OCI-LY3 (cell line): ENCODE results near the gene GPR18.

Source experiments
- H2AFZ ChIP-seq: fragments of 200-600, 300-600 bp; shearing (Covaris generic); 2 replicates; pipeline ENCODE4 v1.6.0; 2014; ENCODE audit warnings: antibody characterized with exemption, low read depth, low read length
- H3K27ac ChIP-seq: fragments of 200-600, 300-600 bp; sonication (generic); 2 replicates; pipeline ENCODE4 v1.5.1; 2014; ENCODE audit warnings: mild to moderate bottlenecking, low read length, moderate library complexity, mixed read lengths
- H3K27me3 ChIP-seq: fragments of 200-600, 300-600 bp; sonication (generic); 2 replicates; pipeline ENCODE4 v1.6.1; 2014; ENCODE audit warnings: low read depth, low read length, mixed read lengths
- H3K36me3 ChIP-seq: fragments of 200-600, 300-600 bp; sonication (generic); replicated peaks from 2 replicates; pipeline ENCODE3; 2014; ENCODE audit warnings: low read depth, low read length, mixed read lengths
- H3K4me1 ChIP-seq: fragments of 300-600, 200-600 bp; sonication (generic); 2 replicates; pipeline ENCODE4 v1.6.1; 2014; ENCODE audit warnings: low read length, mixed read lengths
- H3K4me2 ChIP-seq: fragments of 200-600, 300-600 bp; sonication (generic); 2 replicates; pipeline ENCODE4 v1.6.1; 2014; ENCODE audit warnings: low read length, mixed read lengths
- H3K4me3 ChIP-seq: fragments of 300-600, 200-600 bp; sonication (generic); 2 replicates; pipeline ENCODE4 v1.5.1; 2014; ENCODE audit warnings: antibody characterized with exemption, mild to moderate bottlenecking, low read length, moderate library complexity
- H3K79me2 ChIP-seq: fragments of 300-600, 200-600 bp; shearing (Covaris generic); 2 replicates; pipeline ENCODE4 v1.6.1; 2014; ENCODE audit warnings: mild to moderate bottlenecking, low read length, mixed read lengths
- H3K9ac ChIP-seq: fragments of 300-600, 200-600 bp; shearing (Covaris generic); 2 replicates; pipeline ENCODE4 v1.6.0; 2014; ENCODE audit warnings: mild to moderate bottlenecking, low read length, moderate library complexity
- H3K9me3 ChIP-seq: fragments of 200-600, 300-600 bp; shearing (Covaris generic); 2 replicates; pipeline ENCODE4 v1.6.1; 2014; ENCODE audit warnings: low read length, mixed read lengths; ENCODE audit not compliant: insufficient read depth
- H4K20me1 ChIP-seq: fragments of 200-600, 300-600 bp; sonication (generic); 2 replicates; pipeline ENCODE4 v1.6.1; 2016; ENCODE audit warnings: low read length, mixed read lengths; ENCODE audit not compliant: insufficient read depth
- EZH2phosphoT487 ChIP-seq: fragments of 200-600 bp; shearing (Covaris generic); IDR thresholded peaks from 2 replicates; pipeline ENCODE4 v1.6.1; 2018; ENCODE audit warnings: antibody characterized with exemption, mixed run types, low read depth
- TF ChIP-seq, protein P1 (sequence below): fragments of 200-600, 300-600 bp; sonication (generic); IDR thresholded peaks from 2 replicates; pipeline ENCODE4 v1.5.1; 2014; ENCODE audit warnings: antibody characterized with exemption, low read length, low read depth

GPR18 gene

DNA sequence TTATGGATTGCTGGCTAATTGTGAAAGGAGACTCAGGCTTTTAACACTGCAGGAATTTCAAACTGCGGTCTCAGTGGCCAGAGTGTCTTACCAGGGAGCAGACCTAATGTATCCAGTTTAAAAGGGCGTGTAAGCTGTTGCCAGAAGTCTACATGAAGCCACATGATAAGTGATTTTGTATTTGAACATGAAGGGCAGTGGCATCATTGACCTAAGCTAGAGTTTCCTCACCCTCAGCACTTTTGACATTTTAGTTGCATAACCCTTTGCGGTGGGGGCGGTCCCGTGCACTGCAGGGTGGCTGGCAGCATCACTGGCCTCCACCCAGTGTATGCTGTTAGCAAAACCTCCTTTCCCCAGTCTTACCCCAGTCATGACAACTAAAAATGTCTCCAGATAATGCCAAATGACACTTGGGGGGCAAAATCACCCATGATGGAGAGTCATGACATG is 23.7 kb upstream of the GPR18 start:
- no peaks in the 10 kb centered on the region for H3K9me3 ChIP-seq
- peak overlapping the region; percentile 83 for H3K27ac ChIP-seq
- H3K4me3 ChIP-seq = peak overlapping the region; percentile 44
- peaks cover 43% of the 10 kb centered on the region for H3K4me1 ChIP-seq
- H3K9ac ChIP-seq = peak overlapping the region; percentile 17; the same call in 1 of the 2 replicates
- no peak for TF ChIP-seq EZH2phosphoT487
- TF ChIP-seq, protein P1, sequence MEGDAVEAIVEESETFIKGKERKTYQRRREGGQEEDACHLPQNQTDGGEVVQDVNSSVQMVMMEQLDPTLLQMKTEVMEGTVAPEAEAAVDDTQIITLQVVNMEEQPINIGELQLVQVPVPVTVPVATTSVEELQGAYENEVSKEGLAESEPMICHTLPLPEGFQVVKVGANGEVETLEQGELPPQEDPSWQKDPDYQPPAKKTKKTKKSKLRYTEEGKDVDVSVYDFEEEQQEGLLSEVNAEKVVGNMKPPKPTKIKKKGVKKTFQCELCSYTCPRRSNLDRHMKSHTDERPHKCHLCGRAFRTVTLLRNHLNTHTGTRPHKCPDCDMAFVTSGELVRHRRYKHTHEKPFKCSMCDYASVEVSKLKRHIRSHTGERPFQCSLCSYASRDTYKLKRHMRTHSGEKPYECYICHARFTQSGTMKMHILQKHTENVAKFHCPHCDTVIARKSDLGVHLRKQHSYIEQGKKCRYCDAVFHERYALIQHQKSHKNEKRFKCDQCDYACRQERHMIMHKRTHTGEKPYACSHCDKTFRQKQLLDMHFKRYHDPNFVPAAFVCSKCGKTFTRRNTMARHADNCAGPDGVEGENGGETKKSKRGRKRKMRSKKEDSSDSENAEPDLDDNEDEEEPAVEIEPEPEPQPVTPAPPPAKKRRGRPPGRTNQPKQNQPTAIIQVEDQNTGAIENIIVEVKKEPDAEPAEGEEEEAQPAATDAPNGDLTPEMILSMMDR = no peak
- no peak overlapping the region for H2AFZ ChIP-seq
- peaks cover 16% of the 10 kb centered on the region for H3K27me3 ChIP-seq
- peak overlapping the region; percentile 70 for H3K4me2 ChIP-seq
- peaks cover 14% of the 10 kb centered on the region for H3K36me3 ChIP-seq
- no peaks in the 10 kb centered on the region for H3K79me2 ChIP-seq
- H4K20me1 ChIP-seq = peaks cover 5% of the 10 kb centered on the region

DNA sequence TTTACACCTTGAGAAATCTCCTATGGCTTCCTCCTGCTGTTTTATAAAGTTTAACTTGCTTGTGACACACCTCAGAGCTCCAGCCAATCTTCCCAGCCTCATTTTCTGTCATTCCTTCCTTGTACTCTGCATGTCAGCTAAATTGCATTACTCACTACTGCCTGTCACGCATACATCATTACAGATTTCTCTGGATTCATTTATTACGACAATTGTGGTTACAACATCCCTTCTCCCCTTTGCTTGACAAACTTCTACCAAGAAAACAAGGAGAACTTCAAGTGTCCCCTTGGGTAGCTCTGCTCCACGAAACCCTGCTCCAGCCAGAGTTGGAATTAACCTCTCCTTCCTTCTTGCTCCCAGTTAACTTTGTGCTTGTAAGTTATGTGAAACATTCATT is 22.0 kb upstream of the GPR18 start:
- no peaks in the 10 kb centered on the region for H3K79me2 ChIP-seq
- no peak overlapping the region for H3K9ac ChIP-seq
- H3K4me3 ChIP-seq = no peak overlapping the region
- H3K4me1 ChIP-seq = peaks cover 40% of the 10 kb centered on the region
- no peaks in the 10 kb centered on the region for H3K9me3 ChIP-seq
- H4K20me1 ChIP-seq = peaks cover 5% of the 10 kb centered on the region
- H2AFZ ChIP-seq = no peak overlapping the region
- TF ChIP-seq, protein P1 = no peak
- TF ChIP-seq EZH2phosphoT487 = no peak
- H3K4me2 ChIP-seq = no peak overlapping the region
- peaks cover 14% of the 10 kb centered on the region for H3K36me3 ChIP-seq
- H3K27ac ChIP-seq = no peak overlapping the region
- peaks cover 16% of the 10 kb centered on the region for H3K27me3 ChIP-seq

GRCh38 chr13:99279637-99280036 is 21.5 kb upstream of the GPR18 start:
- H3K9me3 ChIP-seq = no peaks in the 10 kb centered on the region
- TF ChIP-seq EZH2phosphoT487 = no peak
- TF ChIP-seq, protein P1 = no peak
- H4K20me1 ChIP-seq = peaks cover 5% of the 10 kb centered on the region
- no peak overlapping the region for H2AFZ ChIP-seq
- H3K9ac ChIP-seq = no peak overlapping the region
- H3K36me3 ChIP-seq = peaks cover 17% of the 10 kb centered on the region
- H3K27me3 ChIP-seq = peaks cover 16% of the 10 kb centered on the region
- H3K27ac ChIP-seq = no peak overlapping the region
- H3K4me1 ChIP-seq = peaks cover 43% of the 10 kb centered on the region
- H3K4me2 ChIP-seq = no peak overlapping the region
- no peaks in the 10 kb centered on the region for H3K79me2 ChIP-seq
- H3K4me3 ChIP-seq = no peak overlapping the region

- Histone ChIP-seq H2AFZ (no peak overlapping the region), H3K27ac (no peak overlapping the region), H3K27me3 (peaks cover 16% of the 10 kb centered on the region), H4K20me1 (peaks cover 5% of the 10 kb centered on the region), H3K9ac (no peak overlapping the region), H3K36me3 (peaks cover 17% of the 10 kb centered on the region), H3K79me2 (no peaks in the 10 kb centered on the region), H3K4me3 (no peak overlapping the region), H3K9me3 (no peaks in the 10 kb centered on the region), H3K4me2 (no peak overlapping the region), H3K4me1 (peaks cover 43% of the 10 kb centered on the region)
- no peak for TF ChIP-seq EZH2phosphoT487
- TF ChIP-seq, protein P1 = no peak
Observed at GRCh38 chr13:99278843-99279242, 20.7 kb upstream of the GPR18 start.
